ENCODE data around the gene BCKDK. TPM values are rescaled to one million over a fixed set of nuclear protein-coding genes. Genes with fewer than 3 reads are reported as not detected.

Gene BCKDK
- total RNA-seq (10 to 100 TPM; 20.3 to 47.6 TPM), polyA plus RNA-seq (10 to 100 TPM; 16.2 to 61.8 TPM)
- long read RNA-seq, donor 1, transcript BCKDK-201 (12 exons, 2,128 nt) = major isoform, 10 of 20 reads
- long read RNA-seq, donor 1, partial matches to known transcripts = 7 of 20 reads
- long read RNA-seq, donor 1, other reads (novel, unspliced or antisense) = 0 of 20 reads
- long read RNA-seq, donor 2, partial matches to known transcripts = 0 of 3 reads
- long read RNA-seq, donor 2, other reads (novel, unspliced or antisense) = 0 of 3 reads
- long read RNA-seq, donor 3, partial matches to known transcripts = 0 of 6 reads
- long read RNA-seq, donor 3, other reads (novel, unspliced or antisense) = 0 of 6 reads
- long read RNA-seq, donor 4, partial matches to known transcripts = 0 of 5 reads
- long read RNA-seq, donor 4, other reads (novel, unspliced or antisense) = 0 of 5 reads
- long read RNA-seq, donor 5, transcript BCKDK-203 (11 exons, 1,997 nt) = minor isoform, 5 of 18 reads
- long read RNA-seq, donor 5, transcript BCKDK-201 (12 exons, 2,128 nt) = major isoform, 11 of 18 reads
- long read RNA-seq, donor 5, partial matches to known transcripts = 0 of 18 reads
- long read RNA-seq, donor 5, other reads (novel, unspliced or antisense) = 0 of 18 reads

GRCh38 chr16:31108035-31108793 is at the start of gene BCKDK:
TSS of gene BCKDK (plus strand) at chr16:31108386. CDS start at chr16:31109224, 838 bp downstream.
- DNase-seq = peak; percentile 76 to 86 (median 83)
- Histone ChIP-seq H3K4me1 (ENCODE audit: control insufficient read depth in 5 of 5, insufficient read depth in 5 of 5, low read length in 5 of 5) (peaks cover 0 to 15% (median 0%) of the 10 kb centered on the region in 5 donors), H3K4me3 (peak within 1 kb of the TSS; percentile 97), H3K9ac (ENCODE audit: insufficient read depth in 1 of 2, low read length in 2 of 2) (peak within 1 kb of the TSS; percentile 47 to 69), H3K27me3 (ENCODE audit: control insufficient read depth in 3 of 3, insufficient read depth in 3 of 3, low read length in 2 of 3) (no peaks in the 10 kb centered on the region), H3K9me3 (ENCODE audit: control insufficient read depth in 4 of 4, insufficient read depth in 3 of 4, low read length in 3 of 4) (no peaks in the 10 kb centered on the region), H3K36me3 (ENCODE audit: control insufficient read depth in 4 of 4, insufficient read depth in 4 of 4, low read length in 4 of 4) (peaks cover 0 to 28% (median 7%) of the 10 kb centered on the region in 4 donors), H3K27ac (ENCODE audit: low read depth in 1 of 2, low read length in 1 of 2) (peak within 1 kb of the TSS; percentile 83 to 95)
- peak; percentile 86 for ATAC-seq (ENCODE audit: insufficient read depth, low FRiP score)
- WGBS, 2 donors = 3 to 4% methylated on average over 65 to 68 of the region's 68 CpGs
- TF ChIP-seq CTCF (IDR thresholded peaks at IDR 0.05; ENCODE audit: control extremely low read depth, extremely low read depth) = no peak

- peaks cover 0 to 13% (median 0%) of the 10 kb centered on the region in 5 donors for H3K4me1 ChIP-seq (ENCODE audit: control insufficient read depth in 5 of 5, insufficient read depth in 5 of 5, low read length in 5 of 5)
- peak overlapping the region; percentile 10 for H3K4me3 ChIP-seq
- H3K9ac ChIP-seq (ENCODE audit: insufficient read depth in 1 of 2, low read length in 2 of 2) = no peak overlapping the region
- 95 to 96% methylated on average over 42 of the region's 42 CpGs for WGBS, 2 donors
- peaks cover 0 to 4% (median 0%) of the 10 kb centered on the region in 4 donors for H3K9me3 ChIP-seq (ENCODE audit: control insufficient read depth in 4 of 4, insufficient read depth in 3 of 4, low read length in 3 of 4)
- no peaks in the 10 kb centered on the region for H3K27me3 ChIP-seq (ENCODE audit: control insufficient read depth in 3 of 3, insufficient read depth in 3 of 3, low read length in 2 of 3)
- H3K36me3 ChIP-seq (ENCODE audit: control insufficient read depth in 4 of 4, insufficient read depth in 4 of 4, low read length in 4 of 4) = peaks cover 0 to 25% (median 13%) of the 10 kb centered on the region in 4 donors
- DNase-seq (no peak), ATAC-seq (ENCODE audit: insufficient read depth, low FRiP score) (no peak)
- TF ChIP-seq CTCF (IDR thresholded peaks at IDR 0.05; ENCODE audit: control extremely low read depth, extremely low read depth) = no peak
- no peak overlapping the region for H3K27ac ChIP-seq (ENCODE audit: low read depth in 1 of 2, low read length in 1 of 2)
Observed at GRCh38 chr16:31061126-31061812, 46.9 kb upstream of the BCKDK start.

- no peak overlapping the region for H3K9ac ChIP-seq (ENCODE audit: insufficient read depth in 1 of 2, low read length in 2 of 2)
- no peak for ATAC-seq (ENCODE audit: insufficient read depth, low FRiP score)
- peaks cover 0 to 25% (median 13%) of the 10 kb centered on the region in 4 donors for H3K36me3 ChIP-seq (ENCODE audit: control insufficient read depth in 4 of 4, insufficient read depth in 4 of 4, low read length in 4 of 4)
- H3K4me3 ChIP-seq = no peak overlapping the region
- H3K27me3 ChIP-seq (ENCODE audit: control insufficient read depth in 3 of 3, insufficient read depth in 3 of 3, low read length in 2 of 3) = no peaks in the 10 kb centered on the region
- H3K9me3 ChIP-seq (ENCODE audit: control insufficient read depth in 4 of 4, insufficient read depth in 3 of 4, low read length in 3 of 4) = peaks cover 0 to 4% (median 0%) of the 10 kb centered on the region in 4 donors
- peaks cover 0 to 13% (median 0%) of the 10 kb centered on the region in 5 donors for H3K4me1 ChIP-seq (ENCODE audit: control insufficient read depth in 5 of 5, insufficient read depth in 5 of 5, low read length in 5 of 5)
- TF ChIP-seq CTCF (IDR thresholded peaks at IDR 0.05; ENCODE audit: control extremely low read depth, extremely low read depth) = no peak
- WGBS, 2 donors = 97 to 98% methylated on average over 54 of the region's 54 CpGs
- DNase-seq = no peak
- no peak overlapping the region for H3K27ac ChIP-seq (ENCODE audit: low read depth in 1 of 2, low read length in 1 of 2)
Observed at GRCh38 chr16:31061813-31062440, 46.3 kb upstream of the BCKDK start.

All from lung (tissue), 16 donors.